A549 (cell line): Measurements from ENCODE around the gene PODNL1. TPM values are rescaled to one million over a fixed set of nuclear protein-coding genes. Genes with fewer than 3 reads are reported as not detected.

ENCODE experiments used
- ATAC-seq, 2 experiments: fragments of 200-7000 bp in 1 of 2; fragments of >200 bp in 1 of 2; cut with Nextera tagmentation in 1 of 2; cut with Tn5 transposase in 1 of 2; 3 replicates each; pipeline versions ENCODE4 v1.8.0 to v1.9.1; 2018 to 2020; ENCODE audit warnings: mild to moderate bottlenecking in 1 of 2, moderate library complexity in 1 of 2
- CTCF ChIA-PET: fragments of 300-600 bp; sonication (Branson Sonifier 250); formaldehyde crosslinking; extraction: SDS; loops from one replicate; lab custom pipeline; 2021; ENCODE audit warnings: antibody characterized with exemption, inconsistent platforms; lab: Yijun Ruan, JAX
- POLR2A ChIA-PET: fragments of 350-600 bp; formaldehyde crosslinking; extraction: SDS; loops from one replicate; lab custom pipeline; 2021; ENCODE audit warnings: antibody characterized with exemption, inconsistent platforms; lab: Yijun Ruan, JAX
- DNase-seq, 2 experiments: peaks; one replicate each; pipeline versions ENCODE4 v3.0.0 to v3.0.0-alpha.2; 2011 to 2016; ENCODE audit warnings: low read depth in 1 of 2, low spot score in 1 of 2
- FAIRE-seq: peaks from 2 replicates; lab custom pipeline; 2011; peaks lifted over from hg19 to GRCh38; lab: Jason Lieb, UNC
- H3K27ac ChIP-seq, 2 experiments: fragments of >200 bp; sonication (Bioruptor Twin); formaldehyde crosslinking; 3 replicates each; pipeline ENCODE4 v1.5.1; 2016 to 2017
- H3K4me1 ChIP-seq: fragments of >200 bp; sonication (Bioruptor Twin); formaldehyde crosslinking; 3 replicates; pipeline ENCODE4 v1.6.1; 2016
- H3K4me2 ChIP-seq: fragments of >200 bp; sonication (Bioruptor Twin); formaldehyde crosslinking; 3 replicates; pipeline ENCODE4 v1.6.1; 2016
- H3K4me3 ChIP-seq: fragments of >200 bp; sonication (Bioruptor Twin); formaldehyde crosslinking; 3 replicates; pipeline ENCODE4 v1.5.1; 2016
- H3K9me3 ChIP-seq: fragments of >200 bp; sonication (Bioruptor Twin); formaldehyde crosslinking; 3 replicates; pipeline ENCODE4 v1.6.1; 2016
- BHLHE40 ChIP-seq: IDR thresholded peaks from 2 replicates; pipeline ENCODE4 v1.6.1; 2012; ENCODE audit warnings: low read depth, low read length, inconsistent platforms
- CBX8 ChIP-seq: fragments of 200-600 bp; sonication (generic); IDR thresholded peaks from 2 replicates; pipeline ENCODE4 v1.6.1; 2016
- CEBPB ChIP-seq, 2 experiments: fragments of >200 bp in 1 of 2; sonication (Bioruptor Twin) in 1 of 2; formaldehyde crosslinking in 1 of 2; IDR thresholded peaks; 2 replicates each; pipeline ENCODE4 v1.6.1; 2012 to 2016
- CHD2 ChIP-seq: fragments of 150-350 bp; IDR thresholded peaks from 2 replicates; pipeline ENCODE4 v1.6.1; 2014; ENCODE audit warnings: low read length; ENCODE audit not compliant: partially characterized antibody
- EHMT2 ChIP-seq: fragments of 200-600 bp; sonication (generic); IDR thresholded peaks from 2 replicates; pipeline ENCODE4 v1.6.1; 2016; ENCODE audit warnings: antibody characterized with exemption, low read depth, mild to moderate bottlenecking, moderate library complexity
- EP300 ChIP-seq, 2 experiments: fragments of >200 bp; sonication (Bioruptor Twin); formaldehyde crosslinking; IDR thresholded peaks; 2 replicates in 1 of 2; 3 replicates in 1 of 2; pipeline ENCODE4 v1.6.1; 2016 to 2017
- FOSL2 ChIP-seq, 2 experiments: fragments of 450-650 bp in 1 of 2; fragments of >200 bp in 1 of 2; sonication (Bioruptor Twin) in 1 of 2; formaldehyde crosslinking; IDR thresholded peaks; 2 replicates each; pipeline versions ENCODE4 v1.5.0 to v1.6.1; 2016 to 2020; ENCODE audit warnings: mild to moderate bottlenecking in 1 of 2, moderate library complexity in 1 of 2
- GATA3 ChIP-seq: IDR thresholded peaks from 2 replicates; pipeline ENCODE4 v1.6.1; 2012; ENCODE audit warnings: borderline replicate concordance
- HDAC2 ChIP-seq: fragments of 200-600 bp; sonication (generic); IDR thresholded peaks from 2 replicates; pipeline ENCODE4 v1.6.1; 2016
- HOXA7 ChIP-seq: fragments of 250-450 bp; sonication (Bioruptor Pico); IDR thresholded peaks from 2 replicates; pipeline ENCODE4 v1.5.0; 2020; ENCODE audit warnings: mild to moderate bottlenecking, moderate library complexity
- HOXB5 ChIP-seq: fragments of 250-450 bp; sonication (Bioruptor Pico); IDR thresholded peaks from 2 replicates; pipeline ENCODE4 v1.5.0; 2020; ENCODE audit warnings: mild to moderate bottlenecking, moderate library complexity
- JUN ChIP-seq, 2 experiments: fragments of >200 bp; sonication (Bioruptor Twin); formaldehyde crosslinking; IDR thresholded peaks; 2 replicates in 1 of 2; 3 replicates in 1 of 2; pipeline ENCODE4 v1.6.1; 2016 to 2017
- JUNB ChIP-seq: fragments of >200 bp; sonication (Bioruptor Twin); formaldehyde crosslinking; IDR thresholded peaks from 2 replicates; pipeline ENCODE4 v1.6.1; 2016
- KDM1A ChIP-seq: fragments of 200-600 bp; sonication (generic); IDR thresholded peaks from 2 replicates; pipeline ENCODE4 v1.6.1; 2016; ENCODE audit warnings: low read depth, mild to moderate bottlenecking
- KDM5A ChIP-seq: fragments of 200-600 bp; sonication (generic); IDR thresholded peaks from 2 replicates; pipeline ENCODE4 v1.6.1; 2016; ENCODE audit warnings: antibody characterized with exemption, mild to moderate bottlenecking
- MAFK ChIP-seq: fragments of 450-650 bp; IDR thresholded peaks from 2 replicates; pipeline ENCODE4 v1.6.1; 2014; ENCODE audit not compliant: partially characterized antibody
- MAZ ChIP-seq: fragments of 150-350 bp; IDR thresholded peaks from 2 replicates; pipeline ENCODE4 v1.6.1; 2014; ENCODE audit warnings: antibody characterized with exemption, low read depth, low read length, borderline replicate concordance
- MYC ChIP-seq: IDR thresholded peaks from 2 replicates; pipeline ENCODE4 v1.6.1; 2012; ENCODE audit warnings: mild to moderate bottlenecking, inconsistent platforms, low read length, improper control_type of control experiment, borderline replicate concordance
- NFE2L2 ChIP-seq: fragments of 150-350 bp; conservative IDR thresholded peaks from 2 replicates; pipeline ENCODE4 v1.6.1; 2014; ENCODE audit warnings: low read length
- NPAS2 ChIP-seq: fragments of 250-450 bp; sonication (Bioruptor Pico); IDR thresholded peaks from 2 replicates; pipeline ENCODE4 v1.8.0; 2022; ENCODE audit warnings: mild to moderate bottlenecking, moderate library complexity, borderline replicate concordance
- NR3C1 ChIP-seq: fragments of >200 bp; sonication (Bioruptor Twin); formaldehyde crosslinking; IDR thresholded peaks from 3 replicates; pipeline ENCODE4 v1.6.1; 2017
- POLR2A ChIP-seq: IDR thresholded peaks from 2 replicates; pipeline ENCODE4 v1.6.1; 2012; ENCODE audit warnings: mild to moderate bottlenecking, low read length
- POLR2AphosphoS2 ChIP-seq: conservative IDR thresholded peaks from 2 replicates; pipeline ENCODE4 v1.6.1; 2012; ENCODE audit warnings: low read length, improper control_type of control experiment, inconsistent platforms
- RARB ChIP-seq: fragments of 250-450 bp; sonication (Bioruptor Pico); IDR thresholded peaks from 2 replicates; pipeline ENCODE4 v1.8.0; 2021; ENCODE audit warnings: mild to moderate bottlenecking, moderate library complexity
- SREBF2 ChIP-seq: fragments of 450-650 bp; IDR thresholded peaks from 2 replicates; pipeline ENCODE4 v1.6.1; 2014; ENCODE audit warnings: mild to moderate bottlenecking, moderate library complexity
- TFCP2L1 ChIP-seq: fragments of 250-450 bp; sonication (Bioruptor Pico); IDR thresholded peaks from 2 replicates; pipeline ENCODE4 v1.5.0; 2021; ENCODE audit warnings: mild to moderate bottlenecking
- TP53 ChIP-seq: fragments of 250-450 bp; sonication (Bioruptor Pico); IDR thresholded peaks from 2 replicates; pipeline ENCODE4 v1.5.0; 2021; ENCODE audit warnings: mild to moderate bottlenecking, moderate library complexity
- ZSCAN20 ChIP-seq: fragments of 250-450 bp; sonication (Bioruptor Pico); IDR thresholded peaks from 2 replicates; pipeline ENCODE4 v1.8.0; 2022; ENCODE audit warnings: mild to moderate bottlenecking, moderate library complexity
- WGBS: methylation state at CpG from one replicate; pipeline ENCODE4 v1.1.6; 2017; ENCODE audit errors: missing lambda C conversion rate; 5-methylcytosine and 5-hydroxymethylcytosine counted together
- polyA plus RNA-seq, 4 experiments: library from polyadenylated mRNA; depleted of rRNA in 3 of 4; stranded (reverse); fragments of >200 nt; fragmentation: RNase III in 1 of 4; extraction: RNeasy Plus Mini Kit Qiagen cat#74134 plus additional on column Dnase treatment in 1 of 4; gene quantifications; 2 replicates in 3 of 4; 3 replicates in 1 of 4; pipeline ENCODE4 v1.2.3, GENCODE V29; 2011 to 2017
- TF ChIP-seq, protein P1 (sequence below): fragments of 250-450 bp; sonication (Bioruptor Pico); IDR thresholded peaks from 2 replicates; pipeline ENCODE4 v1.5.0; 2021; ENCODE audit warnings: mild to moderate bottlenecking, moderate library complexity, borderline replicate concordance
- TF ChIP-seq, protein P2 (sequence below): fragments of >200 bp; sonication (Bioruptor Twin); formaldehyde crosslinking; IDR thresholded peaks from 2 replicates; pipeline ENCODE4 v1.6.1; 2016
- TF ChIP-seq, protein P3 (sequence below): fragments of >200 bp; sonication (Bioruptor Twin); formaldehyde crosslinking; IDR thresholded peaks from 3 replicates; pipeline ENCODE4 v1.6.1; 2016
- TF ChIP-seq, protein P4 (sequence below): IDR thresholded peaks from 2 replicates; pipeline ENCODE4 v1.6.1; 2012
- TF ChIP-seq, protein P5 (sequence below): IDR thresholded peaks from 2 replicates; pipeline ENCODE4 v1.6.1; 2012

Gene PODNL1
- polyA plus RNA-seq, 2 of the 4 experiments (the other 2 are of a cell fraction), result 0.79 to 1.3 TPM

DNA sequence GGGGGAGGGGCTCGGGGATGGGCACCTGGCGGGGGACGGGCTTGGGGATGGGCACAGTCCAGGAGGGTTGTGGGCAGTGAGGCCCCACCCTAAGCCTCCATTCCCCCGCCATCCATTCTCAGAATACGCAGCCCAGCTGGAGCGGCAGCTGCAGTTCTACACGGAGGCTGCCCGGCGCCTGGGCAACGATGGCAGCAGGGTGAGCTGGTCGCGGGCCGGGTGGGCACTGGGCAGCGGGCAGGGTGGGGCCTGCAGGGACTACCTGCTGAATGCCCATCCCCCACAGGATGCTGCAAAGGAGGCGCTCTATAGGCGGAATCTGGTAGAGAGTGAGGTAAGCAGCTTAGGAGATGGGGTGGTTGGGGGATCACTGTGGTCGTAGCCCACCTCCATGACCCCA, 8.3 kb downstream of the PODNL1 start (continued):
- TF ChIP-seq KDM1A (no peak), HOXB5 (CRISPR knock-in tag) (no peak), BHLHE40 (no peak), RARB (no peak), KDM5A (no peak)
- TF ChIP-seq, all 56 proteins: peak for 0

DNA sequence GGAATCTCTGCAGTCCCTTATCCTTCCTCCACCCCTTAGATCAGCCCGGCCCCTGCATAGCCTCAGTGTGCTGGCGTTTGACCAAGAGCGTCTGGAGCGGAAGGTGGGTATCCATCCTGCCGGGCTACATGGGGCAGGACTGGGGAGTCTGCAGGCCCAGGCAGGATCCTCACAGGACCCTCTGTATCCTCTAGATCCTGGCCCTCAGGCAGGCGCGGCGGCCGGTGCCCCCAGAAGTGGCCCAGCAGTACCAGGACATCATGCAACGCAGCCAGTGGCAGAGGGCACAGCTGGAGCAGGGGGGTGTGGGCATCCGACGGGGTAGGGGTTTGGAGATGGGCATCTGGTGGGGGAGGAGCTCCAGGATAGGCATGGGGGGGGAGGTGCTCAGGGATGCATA, 8.9 kb downstream of the PODNL1 start:
- FAIRE-seq, result no peak
- Histone ChIP-seq H3K4me1 (no peaks in the 10 kb centered on the region), H3K27ac (no peak overlapping the region), H3K4me2 (no peak overlapping the region), H3K9me3 (no peaks in the 10 kb centered on the region), H3K4me3 (no peak overlapping the region)
- ATAC-seq, result no peak
- WGBS, result no CpG with 5 or more reads among the region's 12 CpGs
- no peak for TF ChIP-seq POLR2AphosphoS2
- no peak for TF ChIP-seq GATA3
- TF ChIP-seq HOXA7 (CRISPR knock-in tag), result no peak
- TF ChIP-seq, protein P1, sequence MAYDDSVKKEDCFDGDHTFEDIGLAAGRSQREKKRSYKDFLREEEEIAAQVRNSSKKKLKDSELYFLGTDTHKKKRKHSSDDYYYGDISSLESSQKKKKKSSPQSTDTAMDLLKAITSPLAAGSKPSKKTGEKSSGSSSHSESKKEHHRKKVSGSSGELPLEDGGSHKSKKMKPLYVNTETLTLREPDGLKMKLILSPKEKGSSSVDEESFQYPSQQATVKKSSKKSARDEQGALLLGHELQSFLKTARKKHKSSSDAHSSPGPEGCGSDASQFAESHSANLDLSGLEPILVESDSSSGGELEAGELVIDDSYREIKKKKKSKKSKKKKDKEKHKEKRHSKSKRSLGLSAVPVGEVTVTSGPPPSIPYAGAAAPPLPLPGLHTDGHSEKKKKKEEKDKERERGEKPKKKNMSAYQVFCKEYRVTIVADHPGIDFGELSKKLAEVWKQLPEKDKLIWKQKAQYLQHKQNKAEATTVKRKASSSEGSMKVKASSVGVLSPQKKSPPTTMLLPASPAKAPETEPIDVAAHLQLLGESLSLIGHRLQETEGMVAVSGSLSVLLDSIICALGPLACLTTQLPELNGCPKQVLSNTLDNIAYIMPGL, result no peak
- TF ChIP-seq TFCP2L1 (CRISPR knock-in tag), result no peak
- TF ChIP-seq SREBF2, result no peak
- no peak for TF ChIP-seq MYC
- no peak for TF ChIP-seq CEBPB (IDR thresholded peaks at IDR 0.05)
- TF ChIP-seq CHD2, result no peak
- TF ChIP-seq TP53 (CRISPR knock-in tag), result no peak
- TF ChIP-seq HDAC2, result no peak
- no peak for TF ChIP-seq CBX8
- TF ChIP-seq JUN (IDR thresholded peaks at IDR 0.05), result no peak
- TF ChIP-seq NR3C1, result no peak
- TF ChIP-seq ZSCAN20 (CRISPR knock-in tag), result no peak
- DNase-seq, result no peak
- ChIA-PET POLR2A (no interaction called here), CTCF (interaction anchor here (0.7 kb wide), 1 partner anchor 533 kb away, joined by 3 read pairs; no protein-coding TSS in a partner anchor)

DNA sequence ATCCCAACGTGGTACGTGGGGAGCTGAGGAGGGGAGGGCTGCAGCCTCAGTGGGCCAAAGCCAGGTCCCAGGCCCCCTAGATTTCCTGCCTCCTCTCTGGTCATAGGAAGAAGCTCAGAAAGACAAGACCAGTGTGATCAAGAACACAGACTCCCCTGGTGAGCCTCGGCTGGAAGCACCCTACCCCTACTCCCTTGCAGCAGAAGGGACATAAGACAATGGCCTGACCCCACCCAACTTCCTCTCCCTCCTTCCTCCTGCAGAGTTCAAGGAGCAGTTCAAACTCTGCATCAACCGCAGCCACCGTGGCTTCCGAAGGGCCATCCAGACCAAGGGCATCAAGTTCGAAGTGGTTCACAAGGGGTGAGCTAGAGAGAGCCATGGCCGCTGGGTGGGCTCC, 11.5 kb downstream of the PODNL1 start:
- ChIA-PET CTCF (no interaction called here), POLR2A (no interaction called here)

DNA sequence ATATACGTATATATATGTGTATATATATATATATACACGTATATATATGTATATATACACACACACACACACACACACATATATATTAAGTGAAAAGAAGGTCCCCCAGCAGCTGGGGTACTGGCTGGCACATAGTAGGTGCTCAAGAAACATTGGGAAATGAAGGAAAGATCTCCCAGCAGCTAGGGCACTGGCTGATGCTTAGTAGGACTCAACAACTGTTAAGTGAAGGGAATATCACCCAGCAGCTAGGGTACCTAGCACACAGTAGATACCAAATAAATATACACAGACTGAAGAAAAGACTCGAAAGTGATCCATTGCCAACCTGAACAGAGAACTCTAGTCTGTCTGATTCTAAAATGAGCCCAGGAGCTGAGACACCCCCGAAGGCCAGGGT, 12.2 kb downstream of the PODNL1 start:
- Histone ChIP-seq H3K4me3 (no peak overlapping the region), H3K9me3 (no peaks in the 10 kb centered on the region), H3K4me2 (no peak overlapping the region), H3K4me1 (no peaks in the 10 kb centered on the region), H3K27ac (no peak overlapping the region)
- WGBS, result 53% methylated on average over 4 of the region's 4 CpGs
- ChIA-PET CTCF (interaction anchor here (1.9 kb wide), 1 partner anchor 12 kb away, joined by 6 read pairs; no protein-coding TSS in a partner anchor), POLR2A (no interaction called here)
- no peak for DNase-seq
- FAIRE-seq, result no peak
- ATAC-seq, result no peak
- no peak for TF ChIP-seq NPAS2 (CRISPR knock-in tag)
- no peak for TF ChIP-seq EP300 (IDR thresholded peaks at IDR 0.05)
- TF ChIP-seq MAFK, result no peak
- no peak for TF ChIP-seq EHMT2
- TF ChIP-seq, protein P2, sequence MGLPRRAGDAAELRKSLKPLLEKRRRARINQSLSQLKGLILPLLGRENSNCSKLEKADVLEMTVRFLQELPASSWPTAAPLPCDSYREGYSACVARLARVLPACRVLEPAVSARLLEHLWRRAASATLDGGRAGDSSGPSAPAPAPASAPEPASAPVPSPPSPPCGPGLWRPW, result no peak
- no peak for TF ChIP-seq KDM5A
- no peak for TF ChIP-seq CHD2
- TF ChIP-seq, protein P3, sequence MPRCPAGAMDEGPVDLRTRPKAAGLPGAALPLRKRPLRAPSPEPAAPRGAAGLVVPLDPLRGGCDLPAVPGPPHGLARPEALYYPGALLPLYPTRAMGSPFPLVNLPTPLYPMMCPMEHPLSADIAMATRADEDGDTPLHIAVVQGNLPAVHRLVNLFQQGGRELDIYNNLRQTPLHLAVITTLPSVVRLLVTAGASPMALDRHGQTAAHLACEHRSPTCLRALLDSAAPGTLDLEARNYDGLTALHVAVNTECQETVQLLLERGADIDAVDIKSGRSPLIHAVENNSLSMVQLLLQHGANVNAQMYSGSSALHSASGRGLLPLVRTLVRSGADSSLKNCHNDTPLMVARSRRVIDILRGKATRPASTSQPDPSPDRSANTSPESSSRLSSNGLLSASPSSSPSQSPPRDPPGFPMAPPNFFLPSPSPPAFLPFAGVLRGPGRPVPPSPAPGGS, result no peak
- no peak for TF ChIP-seq FOSL2 (IDR thresholded peaks at IDR 0.05)
- no peak for TF ChIP-seq FOSL2 (CRISPR knock-in tag; IDR thresholded peaks at IDR 0.05)
- TF ChIP-seq, protein P4, sequence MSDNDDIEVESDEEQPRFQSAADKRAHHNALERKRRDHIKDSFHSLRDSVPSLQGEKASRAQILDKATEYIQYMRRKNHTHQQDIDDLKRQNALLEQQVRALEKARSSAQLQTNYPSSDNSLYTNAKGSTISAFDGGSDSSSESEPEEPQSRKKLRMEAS, result no peak
- TF ChIP-seq JUN (IDR thresholded peaks at IDR 0.05), result no peak
- no peak for TF ChIP-seq NFE2L2
- TF ChIP-seq, protein P5, sequence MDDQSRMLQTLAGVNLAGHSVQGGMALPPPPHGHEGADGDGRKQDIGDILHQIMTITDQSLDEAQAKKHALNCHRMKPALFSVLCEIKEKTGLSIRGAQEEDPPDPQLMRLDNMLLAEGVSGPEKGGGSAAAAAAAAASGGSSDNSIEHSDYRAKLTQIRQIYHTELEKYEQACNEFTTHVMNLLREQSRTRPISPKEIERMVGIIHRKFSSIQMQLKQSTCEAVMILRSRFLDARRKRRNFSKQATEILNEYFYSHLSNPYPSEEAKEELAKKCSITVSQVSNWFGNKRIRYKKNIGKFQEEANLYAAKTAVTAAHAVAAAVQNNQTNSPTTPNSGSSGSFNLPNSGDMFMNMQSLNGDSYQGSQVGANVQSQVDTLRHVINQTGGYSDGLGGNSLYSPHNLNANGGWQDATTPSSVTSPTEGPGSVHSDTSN, result no peak

More for the DNA sequence above, 11.5 kb downstream of the PODNL1 start:
- H3K9me3 ChIP-seq, result no peaks in the 10 kb centered on the region
- no peaks in the 10 kb centered on the region for H3K4me1 ChIP-seq
- no peak for FAIRE-seq
- H3K4me3 ChIP-seq, result no peak overlapping the region
- TF ChIP-seq MAZ (no peak), JUN (IDR thresholded peaks at IDR 0.05) (no peak), JUNB (no peak), NR3C1 (no peak), POLR2A (no peak)
- TF ChIP-seq, protein P4, result no peak
- TF ChIP-seq, all 56 proteins: peak for 0
- ATAC-seq, result no peak
- WGBS, result 97% methylated on average over 6 of the region's 8 CpGs
- DNase-seq, result no peak
- Histone ChIP-seq H3K4me2 (no peak overlapping the region), H3K27ac (no peak overlapping the region)
